Keratinocyte (primary cell): Measurements from ENCODE around the gene TENT4A. TPM values are rescaled to one million over a fixed set of nuclear protein-coding genes. Genes with fewer than 3 reads are reported as not detected.

ENCODE experiments used
- DNase-seq: peaks from one replicate; pipeline ENCODE4 v3.0.0-alpha.2; 2011; ENCODE audit warnings: low read depth, missing footprints, low spot score
- FAIRE-seq: peaks from 2 replicates; lab custom pipeline; 2011; peaks lifted over from hg19 to GRCh38; lab: Jason Lieb, UNC
- H2AFZ ChIP-seq: 2 replicates; pipeline ENCODE4 v1.6.0; 2012; ENCODE audit warnings: low read length, control low read depth, inconsistent platforms; ENCODE audit not compliant: control insufficient read depth
- H3K27ac ChIP-seq: 2 replicates; pipeline ENCODE4 v1.5.1; 2011; ENCODE audit warnings: low read length; ENCODE audit not compliant: control insufficient read depth, insufficient read depth
- H3K27me3 ChIP-seq: 3 replicates; pipeline ENCODE4 v1.6.0; 2011; ENCODE audit warnings: low read length; ENCODE audit not compliant: control insufficient read depth, insufficient read depth; ENCODE audit errors: extremely low read depth
- H3K36me3 ChIP-seq, 2 experiments: 2 replicates in 1 of 2; 3 replicates in 1 of 2; pipeline ENCODE4 v1.5.1; 2011; ENCODE audit warnings: low read length in 2 of 2, mild to moderate bottlenecking in 1 of 2; ENCODE audit not compliant: control insufficient read depth in 2 of 2, insufficient read depth in 2 of 2; ENCODE audit errors: extremely low read depth in 1 of 2
- H3K4me1 ChIP-seq: 3 replicates; pipeline ENCODE4 v1.5.1; 2011; ENCODE audit warnings: low read length; ENCODE audit not compliant: control insufficient read depth, insufficient read depth; ENCODE audit errors: extremely low read depth
- H3K4me2 ChIP-seq: 3 replicates; pipeline ENCODE4 v1.6.0; 2011; ENCODE audit warnings: low read depth, low read length; ENCODE audit not compliant: control insufficient read depth, insufficient read depth; ENCODE audit errors: extremely low read depth
- H3K4me3 ChIP-seq, 3 experiments: fragments of 200-600 bp in 1 of 3; sonication (generic) in 1 of 3; 2 replicates in 2 of 3; 3 replicates in 1 of 3; pipeline ENCODE4 v1.5.1; 2011 to 2016; ENCODE audit warnings: low read length in 3 of 3, mild to moderate bottlenecking in 3 of 3, control low read depth in 2 of 3, inconsistent platforms in 1 of 3, low read depth in 1 of 3, mixed read lengths in 1 of 3, mixed run types in 1 of 3, moderate library complexity in 1 of 3; ENCODE audit not compliant: control insufficient read depth in 2 of 3, insufficient read depth in 2 of 3; ENCODE audit errors: extremely low read depth in 1 of 3
- H3K79me2 ChIP-seq: 2 replicates; pipeline ENCODE4 v1.6.0; 2012; ENCODE audit warnings: low read length; ENCODE audit not compliant: control insufficient read depth, insufficient read depth
- H3K9ac ChIP-seq: 3 replicates; pipeline ENCODE4 v1.6.0; 2011; ENCODE audit warnings: low read length; ENCODE audit not compliant: control insufficient read depth, insufficient read depth; ENCODE audit errors: extremely low read depth
- H3K9me1 ChIP-seq: 3 replicates; pipeline ENCODE4 v1.6.0; 2011; ENCODE audit warnings: low read length; ENCODE audit not compliant: control insufficient read depth, insufficient read depth; ENCODE audit errors: extremely low read depth
- H3K9me3 ChIP-seq: 2 replicates; pipeline ENCODE4 v1.5.1; 2012; ENCODE audit warnings: low read depth, low read length; ENCODE audit not compliant: control insufficient read depth
- H4K20me1 ChIP-seq: 3 replicates; pipeline ENCODE4 v1.6.0; 2011; ENCODE audit warnings: low read length; ENCODE audit not compliant: control insufficient read depth, insufficient read depth; ENCODE audit errors: extremely low read depth
- CTCF ChIP-seq, 3 experiments: IDR thresholded peaks in 1 of 3; conservative IDR thresholded peaks in 1 of 3; optimal IDR thresholded peaks in 1 of 3; 2 replicates in 2 of 3; 3 replicates in 1 of 3; pipeline versions ENCODE3 to v1.5.1; 2011; ENCODE audit warnings: low read length in 3 of 3, mild to moderate bottlenecking in 3 of 3, moderate library complexity in 2 of 3, control low read depth in 1 of 3, inconsistent platforms in 1 of 3; ENCODE audit not compliant: insufficient read depth in 2 of 3; ENCODE audit errors: extremely low read depth in 1 of 3
- EZH2 ChIP-seq: IDR thresholded peaks from one replicate; pipeline ENCODE4 v1.6.1; 2012; ENCODE audit warnings: inconsistent platforms, mild to moderate bottlenecking, low read length, moderate library complexity
- dilution Hi-C: fragments of 300-500 bp; cut with MboI; formaldehyde crosslinking; loops from one replicate; pipeline ENCODE4 v1.7.0; 2020; ENCODE audit warnings: low sequenced_read_pairs; ENCODE audit not compliant: extremely low pct_ligation_motif_present
- polyA plus RNA-seq, 5 experiments: library from polyadenylated mRNA; depleted of rRNA in 3 of 5; stranded (reverse) in 3 of 5; stranded (forward) in 1 of 5; unstranded in 1 of 5; fragments of >200 nt; gene quantifications; 1 replicate in 1 of 5; 2 replicates in 3 of 5; 3 replicates in 1 of 5; pipeline versions ENCODE4 v1.2.1 to v1.2.3, GENCODE V29; 2011 to 2012; ENCODE audit warnings: missing spikeins in 2 of 5, low read depth in 1 of 5, low replicate concordance in 1 of 5

TENT4A gene
- polyA plus RNA-seq, 1 donor (not counting 4 experiments of a cell fraction or from before 2014, with no cell fraction given): 5.9 TPM

- Histone ChIP-seq H3K4me1 (no peaks in the 10 kb centered on the region), H3K27me3 (peaks cover 9% of the 10 kb centered on the region), H4K20me1 (no peaks in the 10 kb centered on the region), H3K4me3 (no peak overlapping the region), H3K9me3 (no peaks in the 10 kb centered on the region), H3K9ac (no peak overlapping the region), H3K4me2 (no peak overlapping the region), H3K27ac (no peak overlapping the region), H2AFZ (no peak overlapping the region), H3K79me2 (no peaks in the 10 kb centered on the region), H3K36me3 (no peaks in the 10 kb centered on the region), H3K9me1 (no peaks in the 10 kb centered on the region)
- DNase-seq (no peak), FAIRE-seq (no peak)
- TF ChIP-seq EZH2: no peak
- no peak for TF ChIP-seq CTCF (optimal IDR thresholded peaks at IDR 0.05 in 1 of 3, IDR thresholded peaks at IDR 0.05 in 1 of 3, conservative IDR thresholded peaks at IDR 0.05 in 1 of 3; ENCODE audit: extremely low read depth in 1 of 3, insufficient read depth in 2 of 3, low read length in 3 of 3)
- dilution Hi-C loops: no loop called here
These were observed 75.9 kb downstream of the TENT4A start for GRCh38 chr5:6788956-6789649.

- Histone ChIP-seq H2AFZ (no peak overlapping the region), H3K9me1 (no peaks in the 10 kb centered on the region), H3K4me1 (no peaks in the 10 kb centered on the region), H3K4me2 (no peak overlapping the region), H3K9me3 (no peaks in the 10 kb centered on the region), H3K36me3 (no peaks in the 10 kb centered on the region), H4K20me1 (no peaks in the 10 kb centered on the region), H3K79me2 (no peaks in the 10 kb centered on the region), H3K4me3 (no peak overlapping the region), H3K27ac (no peak overlapping the region), H3K27me3 (peaks cover 9% of the 10 kb centered on the region), H3K9ac (no peak overlapping the region)
- no peak for FAIRE-seq
- dilution Hi-C loops: no loop called here
- DNase-seq: no peak
- TF ChIP-seq EZH2 (no peak), CTCF (optimal IDR thresholded peaks at IDR 0.05 in 1 of 3, IDR thresholded peaks at IDR 0.05 in 1 of 3, conservative IDR thresholded peaks at IDR 0.05 in 1 of 3; ENCODE audit: extremely low read depth in 1 of 3, insufficient read depth in 2 of 3, low read length in 3 of 3) (no peak)
These were observed 77.2 kb downstream of the TENT4A start for GRCh38 chr5:6790346-6790865.
